Spleen (tissue), 10 donors: Measurements from ENCODE around the gene FGF23. TPM values are rescaled to one million over a fixed set of nuclear protein-coding genes. Genes with fewer than 3 reads are reported as not detected.

Experiments used
- polyA plus RNA-seq, 3 donors: library from polyadenylated mRNA; stranded (reverse); fragments of 200-250 nt; gene quantifications; one replicate each; pipeline ENCODE4 v1.2.1, GENCODE V29; 2013
- total RNA-seq, 7 donors: library from RNA; depleted of rRNA in 3 of 7; stranded (reverse); fragments of >200 nt in 3 of 7; fragmentation: NEBNext Ultra II Directional in 4 of 7; extraction: Animal tissue kit (Norgen Biotek cat#: 25700) in 4 of 7; gene quantifications; one replicate each; pipeline versions ENCODE4 v1.1.0 to v1.2.1, GENCODE V29; 2016 to 2021
- donor health status: healthy with polysubstance abuse.
- donor health status: DM: no; HTN: no; CAD: no; lungs with moderate emphysema.
- donor health status: DM: no; HTN: no; CAD: no.
- donor health status: Bipolar disorder and iron deficiency.
- donor health status: healthy.
- donor health status: DM: no; HTN: no; CAD: no.
- donor health status: DM: yes; HTN: yes; CAD: no.

FGF23 gene
- total and polyA plus RNA-seq, 10 donors, result 0.03 TPM; not detected in 9

Other genes with a start within 250 kb of the FGF23 start
- 100 to 1,000 TPM in 3 of 7 donors, 10 to 100 TPM in 4; 56.1 to 110 (median 65.1) TPM for gene CCND2, start 106.0 kb downstream of the FGF23 start, total RNA-seq
- 10 to 100 TPM in 2 of 3 donors, 1 to 10 TPM in 1; 9.4 to 15.2 (median 13.8) TPM for gene CCND2, start 106.0 kb downstream of the FGF23 start, polyA plus RNA-seq
- gene TIGAR, start 58.5 kb downstream of the FGF23 start, total RNA-seq, result 10 to 100 TPM in 6 of 7 donors, 1 to 10 TPM in 1; 7.1 to 16.7 (median 12.6) TPM
- gene TIGAR, start 58.5 kb downstream of the FGF23 start, polyA plus RNA-seq, result 1 to 10 TPM; 4.5 to 9.0 (median 5.1) TPM
- gene FGF6, start 66.1 kb upstream of the FGF23 start, total RNA-seq, result not detected
- gene FGF6, start 66.1 kb upstream of the FGF23 start, polyA plus RNA-seq, result not detected
- 10 to 100 TPM in 1 of 7 donors, 1 to 10 TPM in 6; 3.7 to 10.9 (median 5.3) TPM for gene RAD51AP1, start 159.2 kb upstream of the FGF23 start, total RNA-seq
- gene RAD51AP1, start 159.2 kb upstream of the FGF23 start, polyA plus RNA-seq, result 1 to 10 TPM; 3.6 to 6.7 (median 4.8) TPM
- 10 to 100 TPM; 32.4 to 46.1 (median 42.0) TPM for gene DYRK4, start 182.5 kb upstream of the FGF23 start, total RNA-seq
- 10 to 100 TPM; 54.7 to 69.6 (median 55.6) TPM for gene DYRK4, start 182.5 kb upstream of the FGF23 start, polyA plus RNA-seq